HPDE6-E6E7 (cell line): ENCODE results near the gene LLGL2.
A peak's percentile ranks its signal among the peaks of the same experiment; 100 is the strongest.

Experiments
- DNase-seq: peaks from one replicate; pipeline ENCODE4 v3.0.0; 2011; ENCODE audit warnings: missing footprints; ENCODE audit errors: extremely low spot score

Gene LLGL2

GRCh38 chr17:75550139-75550465 is 24.6 kb downstream of the LLGL2 start:
- no peak for DNase-seq

- DNase-seq, result no peak
Measured at GRCh38 chr17:75551266-75551665, 25.8 kb downstream of the LLGL2 start.

- no peak for DNase-seq
Measured at GRCh38 chr17:75552425-75553294, 27.2 kb downstream of the LLGL2 start.

- no peak for DNase-seq
Measured at GRCh38 chr17:75553295-75554110, 28.0 kb downstream of the LLGL2 start.

GRCh38 chr17:75555679-75556153 is 30.2 kb downstream of the LLGL2 start:
- no peak for DNase-seq

GRCh38 chr17:75557075-75557851 is 31.8 kb downstream of the LLGL2 start:
- DNase-seq, result no peak

GRCh38 chr17:75557852-75558665 is 32.6 kb downstream of the LLGL2 start:
- no peak for DNase-seq

- DNase-seq, result no peak
Measured at GRCh38 chr17:75558666-75559530, 33.4 kb downstream of the LLGL2 start.

GRCh38 chr17:75559958-75560533 is 34.5 kb downstream of the LLGL2 start:
- DNase-seq, result no peak

- DNase-seq, result no peak
Measured at GRCh38 chr17:75561927-75562603, 36.6 kb downstream of the LLGL2 start.

- no peak for DNase-seq
Measured at GRCh38 chr17:75563063-75563758, 37.7 kb downstream of the LLGL2 start.

GRCh38 chr17:75564195-75564594 is 38.7 kb downstream of the LLGL2 start:
- no peak for DNase-seq

- peak; percentile 70 for DNase-seq
Measured at GRCh38 chr17:75565066-75565465, 39.6 kb downstream of the LLGL2 start.

GRCh38 chr17:75565618-75566017 is 40.1 kb downstream of the LLGL2 start:
- no peak for DNase-seq

GRCh38 chr17:75566416-75566815 is 40.9 kb downstream of the LLGL2 start:
- DNase-seq, result no peak

GRCh38 chr17:75566834-75567233 is 41.3 kb downstream of the LLGL2 start:
- DNase-seq, result no peak

GRCh38 chr17:75568412-75569255 is 43.1 kb downstream of the LLGL2 start:
- no peak for DNase-seq
